Retina (tissue), 1 donor: Measurements from ENCODE around the gene RD3L.
"Not testable (repeated sequence)": the region's sequence is repeated elsewhere in the genome, so short reads cannot be mapped to it uniquely, and the experiment has no call there.

Experiments
- DNase-seq: peaks from one replicate; pipeline ENCODE4 v3.0.0-alpha.2; 2016

Gene RD3L

GRCh38 chr14:103941973-103942736 lies at the start of gene RD3L:
Gene RD3L (minus strand): TSS chr14:103942529. CDS start chr14:103941695, 834 bp downstream.
- DNase-seq = no peak

GRCh38 chr14:103989964-103990363 lies 47.6 kb upstream of the RD3L start:
- DNase-seq = no peak

GRCh38 chr14:103989034-103989433 lies 46.7 kb upstream of the RD3L start:
- DNase-seq = no peak

- no peak for DNase-seq
Measured at GRCh38 chr14:103984196-103984595, 41.9 kb upstream of the RD3L start.

GRCh38 chr14:103980623-103981238 lies 38.4 kb upstream of the RD3L start:
- not testable (repeated sequence) for DNase-seq

GRCh38 chr14:103974575-103974974 lies 32.2 kb upstream of the RD3L start:
- no peak for DNase-seq

GRCh38 chr14:103973354-103973753 lies 31.0 kb upstream of the RD3L start:
- no peak for DNase-seq

GRCh38 chr14:103969961-103970360 lies 27.6 kb upstream of the RD3L start:
- DNase-seq = no peak

GRCh38 chr14:103966631-103967030 lies 24.3 kb upstream of the RD3L start:
- no peak for DNase-seq

- no peak for DNase-seq
Measured at GRCh38 chr14:103961928-103962578, 19.7 kb upstream of the RD3L start.

GRCh38 chr14:103960457-103961055 lies 18.2 kb upstream of the RD3L start:
- DNase-seq = peak; percentile 84

GRCh38 chr14:103949131-103949790 lies 6.9 kb upstream of the RD3L start:
- DNase-seq = no peak

- no peak for DNase-seq
Measured at GRCh38 chr14:103948442-103948841, 6.1 kb upstream of the RD3L start.

GRCh38 chr14:103946975-103947374 lies 4.6 kb upstream of the RD3L start:
- no peak for DNase-seq

- DNase-seq = peak; percentile 60
Measured at GRCh38 chr14:103943673-103944072, 1.3 kb upstream of the RD3L start.

GRCh38 chr14:103941462-103941861 lies 867 bp downstream of the RD3L start:
- no peak for DNase-seq

- no peak for DNase-seq
Measured at GRCh38 chr14:103935102-103935501, 7.2 kb downstream of the RD3L start.

- DNase-seq = no peak
Measured at GRCh38 chr14:103932791-103933490, 9.4 kb downstream of the RD3L start.

- no peak for DNase-seq
Measured at GRCh38 chr14:103931422-103931821, 10.9 kb downstream of the RD3L start.

- no peak for DNase-seq
Measured at GRCh38 chr14:103930051-103930604, 12.2 kb downstream of the RD3L start.

- DNase-seq = no peak
Measured at GRCh38 chr14:103928011-103928890, 14.1 kb downstream of the RD3L start, which contains the start of gene TDRD9. Gene TDRD9 (plus strand): TSS chr14:103928456. CDS start chr14:103928510, 54 bp downstream.
